ENCODE measurements around the gene EBF3.

DNA sequence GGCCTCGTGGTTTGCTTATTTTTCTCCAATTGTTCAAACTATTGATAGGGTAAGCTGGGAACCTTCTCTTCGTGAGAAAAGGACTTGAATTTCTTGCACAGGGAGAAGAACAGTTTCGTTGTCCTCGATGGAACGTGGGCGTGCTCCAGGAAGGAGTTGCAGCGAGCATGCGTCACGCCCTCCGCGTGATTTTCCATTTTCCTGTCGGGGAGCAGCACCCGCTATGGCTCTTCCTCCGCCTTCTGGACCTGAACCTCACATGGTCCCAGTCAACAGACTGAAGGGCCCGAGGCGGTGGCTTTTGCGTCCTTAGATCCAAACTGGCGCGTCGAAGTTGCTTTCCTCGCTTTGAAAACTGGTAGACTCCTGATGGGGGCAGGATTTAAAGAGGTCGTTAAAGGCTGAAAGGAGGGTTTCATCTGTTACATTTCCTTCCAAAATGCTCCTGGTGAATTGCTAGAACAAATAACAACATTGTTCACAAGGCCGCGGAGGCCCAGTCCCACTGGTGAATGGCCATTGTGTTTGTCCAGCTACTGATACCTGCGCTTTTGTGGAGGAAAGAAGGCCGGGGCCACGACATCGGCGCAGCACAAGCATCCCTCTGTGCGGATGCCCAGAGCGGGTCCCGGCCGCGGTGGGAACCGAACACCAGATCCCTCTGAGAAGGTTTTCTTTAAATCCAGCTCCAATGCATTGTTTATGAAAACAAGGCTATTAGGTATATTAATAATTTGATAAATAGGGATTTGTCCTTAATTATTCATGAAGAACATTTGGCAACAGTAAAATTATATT, 75.9 kb downstream of the EBF3 start:
- no peak for TF ChIP-seq EGR1 (IDR thresholded peaks at IDR 0.05)
- no peak for TF ChIP-seq EP300 (IDR thresholded peaks at IDR 0.05; ENCODE audit: borderline replicate concordance)
- TF ChIP-seq TAF1 (IDR thresholded peaks at IDR 0.05; ENCODE audit: low read depth) = no peak
- no peak for TF ChIP-seq ZBTB7A (IDR thresholded peaks at IDR 0.05; ENCODE audit: low read depth)
- no peak for TF ChIP-seq FOXM1 (IDR thresholded peaks at IDR 0.05; ENCODE audit: borderline replicate concordance, low read depth)
- TF ChIP-seq RAD21 (IDR thresholded peaks at IDR 0.05; ENCODE audit: low read depth) = no peak
- TF ChIP-seq, protein P1, sequence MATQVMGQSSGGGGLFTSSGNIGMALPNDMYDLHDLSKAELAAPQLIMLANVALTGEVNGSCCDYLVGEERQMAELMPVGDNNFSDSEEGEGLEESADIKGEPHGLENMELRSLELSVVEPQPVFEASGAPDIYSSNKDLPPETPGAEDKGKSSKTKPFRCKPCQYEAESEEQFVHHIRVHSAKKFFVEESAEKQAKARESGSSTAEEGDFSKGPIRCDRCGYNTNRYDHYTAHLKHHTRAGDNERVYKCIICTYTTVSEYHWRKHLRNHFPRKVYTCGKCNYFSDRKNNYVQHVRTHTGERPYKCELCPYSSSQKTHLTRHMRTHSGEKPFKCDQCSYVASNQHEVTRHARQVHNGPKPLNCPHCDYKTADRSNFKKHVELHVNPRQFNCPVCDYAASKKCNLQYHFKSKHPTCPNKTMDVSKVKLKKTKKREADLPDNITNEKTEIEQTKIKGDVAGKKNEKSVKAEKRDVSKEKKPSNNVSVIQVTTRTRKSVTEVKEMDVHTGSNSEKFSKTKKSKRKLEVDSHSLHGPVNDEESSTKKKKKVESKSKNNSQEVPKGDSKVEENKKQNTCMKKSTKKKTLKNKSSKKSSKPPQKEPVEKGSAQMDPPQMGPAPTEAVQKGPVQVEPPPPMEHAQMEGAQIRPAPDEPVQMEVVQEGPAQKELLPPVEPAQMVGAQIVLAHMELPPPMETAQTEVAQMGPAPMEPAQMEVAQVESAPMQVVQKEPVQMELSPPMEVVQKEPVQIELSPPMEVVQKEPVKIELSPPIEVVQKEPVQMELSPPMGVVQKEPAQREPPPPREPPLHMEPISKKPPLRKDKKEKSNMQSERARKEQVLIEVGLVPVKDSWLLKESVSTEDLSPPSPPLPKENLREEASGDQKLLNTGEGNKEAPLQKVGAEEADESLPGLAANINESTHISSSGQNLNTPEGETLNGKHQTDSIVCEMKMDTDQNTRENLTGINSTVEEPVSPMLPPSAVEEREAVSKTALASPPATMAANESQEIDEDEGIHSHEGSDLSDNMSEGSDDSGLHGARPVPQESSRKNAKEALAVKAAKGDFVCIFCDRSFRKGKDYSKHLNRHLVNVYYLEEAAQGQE (IDR thresholded peaks at IDR 0.05; ENCODE audit: low read depth) = no peak
- TF ChIP-seq, protein P2, sequence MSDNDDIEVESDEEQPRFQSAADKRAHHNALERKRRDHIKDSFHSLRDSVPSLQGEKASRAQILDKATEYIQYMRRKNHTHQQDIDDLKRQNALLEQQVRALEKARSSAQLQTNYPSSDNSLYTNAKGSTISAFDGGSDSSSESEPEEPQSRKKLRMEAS (IDR thresholded peaks at IDR 0.05) = no peak
- no peak for TF ChIP-seq NFIC (IDR thresholded peaks at IDR 0.05)
- TF ChIP-seq YY1 (IDR thresholded peaks at IDR 0.05; ENCODE audit: low read depth) = no peak
- TF ChIP-seq CEBPB (IDR thresholded peaks at IDR 0.05) = no peak
- no peak for TF ChIP-seq TEAD4 (IDR thresholded peaks at IDR 0.05)
- no peak for TF ChIP-seq CREB1 (IDR thresholded peaks at IDR 0.05; ENCODE audit: low read depth)
- TF ChIP-seq, protein P3, sequence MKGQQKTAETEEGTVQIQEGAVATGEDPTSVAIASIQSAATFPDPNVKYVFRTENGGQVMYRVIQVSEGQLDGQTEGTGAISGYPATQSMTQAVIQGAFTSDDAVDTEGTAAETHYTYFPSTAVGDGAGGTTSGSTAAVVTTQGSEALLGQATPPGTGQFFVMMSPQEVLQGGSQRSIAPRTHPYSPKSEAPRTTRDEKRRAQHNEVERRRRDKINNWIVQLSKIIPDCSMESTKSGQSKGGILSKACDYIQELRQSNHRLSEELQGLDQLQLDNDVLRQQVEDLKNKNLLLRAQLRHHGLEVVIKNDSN (IDR thresholded peaks at IDR 0.05) = no peak

Measured in Ishikawa (cell line).